Measurements from ENCODE around the gene VCPKMT. TPM values are rescaled to one million over a fixed set of nuclear protein-coding genes. Genes with fewer than 3 reads are reported as not detected.

Gene VCPKMT
- total and polyA plus RNA-seq, 9 donors = 5.1 to 7.8 (median 6.3) TPM

DNA sequence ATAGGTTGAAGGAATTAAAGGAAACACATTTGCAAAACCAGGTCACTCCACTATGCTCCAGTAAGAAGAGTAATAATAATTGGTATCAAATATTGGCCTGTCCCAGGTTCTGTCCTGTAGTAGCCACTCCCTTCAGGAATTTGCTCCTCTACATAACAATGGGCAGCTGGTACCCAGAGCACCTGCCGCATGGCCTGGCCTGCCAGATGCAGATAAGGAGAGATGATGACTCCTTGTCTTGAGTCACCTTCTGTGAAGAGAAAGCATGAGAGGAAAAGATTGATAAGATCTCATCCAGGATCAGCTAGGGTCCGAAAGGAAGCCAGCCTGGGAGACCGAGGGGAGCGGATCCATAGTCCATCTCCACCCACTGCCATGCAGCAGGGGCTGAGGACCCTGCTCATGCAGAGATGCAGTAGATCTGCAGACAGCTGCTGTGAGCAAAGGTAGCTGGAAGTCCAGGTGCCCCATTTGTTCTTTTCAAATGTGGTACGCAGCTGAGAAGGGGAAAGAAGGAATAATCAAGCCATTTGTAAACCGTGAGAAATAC lies 24.3 kb downstream of the VCPKMT start:
- Histone ChIP-seq H3K27me3 (no peaks in the 10 kb centered on the region), H3K36me3 (no peaks in the 10 kb centered on the region), H3K4me3 (no peak overlapping the region), H3K4me1 (ENCODE audit: insufficient read depth) (no peaks in the 10 kb centered on the region), H3K9me3 (no peaks in the 10 kb centered on the region), H3K27ac (no peak overlapping the region)
- 90 to 93% (median 92%) methylated on average over 6 of the region's 6 CpGs for WGBS, 3 donors
- DNase-seq = no peak
- TF ChIP-seq EP300 (IDR thresholded peaks at IDR 0.05) (no peak), POLR2A (IDR thresholded peaks at IDR 0.05) (no peak), CTCF (IDR thresholded peaks at IDR 0.05) (no peak)
- intact Hi-C loops (cut with DNase I) = no loop called here

GRCh38 chr14:50091240-50091913 lies 25.0 kb downstream of the VCPKMT start:
- Histone ChIP-seq H3K36me3 (no peaks in the 10 kb centered on the region), H3K9me3 (no peaks in the 10 kb centered on the region), H3K27me3 (no peaks in the 10 kb centered on the region), H3K27ac (no peak overlapping the region), H3K4me1 (ENCODE audit: insufficient read depth) (no peaks in the 10 kb centered on the region), H3K4me3 (no peak overlapping the region)
- TF ChIP-seq EP300 (IDR thresholded peaks at IDR 0.05) = no peak
- TF ChIP-seq POLR2A (IDR thresholded peaks at IDR 0.05) = no peak
- no peak for TF ChIP-seq CTCF (IDR thresholded peaks at IDR 0.05)
- no peak for DNase-seq
- WGBS, 3 donors = 85 to 89% (median 86%) methylated on average over 7 of the region's 7 CpGs
- intact Hi-C loops (cut with DNase I) = no loop called here

DNA sequence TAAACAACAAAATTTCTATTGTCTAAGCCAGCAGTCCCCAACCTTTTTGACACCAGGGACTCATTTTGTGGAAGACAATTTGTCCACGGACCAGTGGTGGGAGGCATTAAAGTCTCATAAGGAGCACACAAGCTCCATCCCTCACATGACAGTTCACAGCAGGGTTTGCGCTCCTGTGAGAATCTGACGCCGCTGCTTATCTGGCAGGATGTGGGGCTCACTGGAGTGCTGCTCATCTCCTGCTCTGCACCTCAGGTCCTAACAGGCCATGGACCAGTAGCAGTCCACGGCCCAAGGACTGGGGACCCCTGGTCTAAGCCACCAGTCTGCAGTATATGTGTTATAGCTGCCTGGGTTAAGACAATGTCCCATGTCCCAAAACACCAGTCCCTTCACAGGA lies 27.2 kb downstream of the VCPKMT start:
- intact Hi-C loops (cut with DNase I) = no loop called here
- Histone ChIP-seq H3K4me1 (ENCODE audit: insufficient read depth) (no peaks in the 10 kb centered on the region), H3K9me3 (no peaks in the 10 kb centered on the region), H3K27me3 (no peaks in the 10 kb centered on the region), H3K4me3 (no peak overlapping the region), H3K36me3 (no peaks in the 10 kb centered on the region), H3K27ac (no peak overlapping the region)
- DNase-seq = no peak
- WGBS, 3 donors = 82 to 90% (median 87%) methylated on average over 5 of the region's 5 CpGs
- TF ChIP-seq CTCF (IDR thresholded peaks at IDR 0.05) (no peak), EP300 (IDR thresholded peaks at IDR 0.05) (no peak), POLR2A (IDR thresholded peaks at IDR 0.05) (no peak)

DNA sequence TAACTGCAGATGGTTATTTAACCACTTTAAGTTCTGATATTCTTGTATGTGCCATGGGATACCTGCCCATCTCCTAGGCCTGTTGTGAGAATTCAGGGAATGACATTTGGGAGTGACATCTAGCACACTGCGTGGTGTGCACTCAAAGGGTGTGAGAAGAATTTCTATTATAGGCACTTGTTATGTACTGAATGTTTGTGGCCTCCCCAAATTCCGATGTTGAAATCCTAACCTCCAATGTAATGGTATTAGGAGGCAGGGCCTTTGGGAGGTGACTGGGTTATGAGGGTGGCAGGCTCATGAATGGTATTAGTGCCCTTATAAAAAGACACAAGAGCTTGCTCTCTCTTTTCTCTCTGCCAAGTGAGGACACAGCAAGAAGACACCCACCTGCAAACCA lies 27.6 kb downstream of the VCPKMT start:
- TF ChIP-seq POLR2A (IDR thresholded peaks at IDR 0.05) = no peak
- TF ChIP-seq EP300 (IDR thresholded peaks at IDR 0.05) = no peak
- no peak for TF ChIP-seq CTCF (IDR thresholded peaks at IDR 0.05)
- Histone ChIP-seq H3K4me3 (no peak overlapping the region), H3K36me3 (no peaks in the 10 kb centered on the region), H3K27me3 (no peaks in the 10 kb centered on the region), H3K4me1 (ENCODE audit: insufficient read depth) (no peaks in the 10 kb centered on the region), H3K27ac (no peak overlapping the region), H3K9me3 (no peaks in the 10 kb centered on the region)
- no peak for DNase-seq
- intact Hi-C loops (cut with DNase I) = no loop called here
- WGBS, 3 donors = 49 to 79% (median 50%) methylated on average over 2 of the region's 2 CpGs
